HG02840 (cell line): ENCODE results near the gene ATG2A.

Experiments used
- ATAC-seq: cut with Tn5 transposase; IDR thresholded peaks from one replicate; pipeline ENCODE4 v1.9.1; 2021; ENCODE audit warnings: mild to moderate bottlenecking, moderate library complexity, moderate number of reproducible peaks; ENCODE audit not compliant: unreplicated experiment, low FRiP score

ATG2A gene

GRCh38 chr11:64905516-64906313, 11.3 kb downstream of the ATG2A start:
- ATAC-seq: no peak

GRCh38 chr11:64903291-64903833, 13.6 kb downstream of the ATG2A start:
- ATAC-seq: no peak

GRCh38 chr11:64902102-64902900, 14.7 kb downstream of the ATG2A start:
- no peak for ATAC-seq

GRCh38 chr11:64900774-64901173, 16.2 kb downstream of the ATG2A start:
- ATAC-seq: no peak

GRCh38 chr11:64900263-64900678, 16.7 kb downstream of the ATG2A start:
- ATAC-seq: no peak

- ATAC-seq: no peak
Measured at GRCh38 chr11:64898541-64898940, 18.5 kb downstream of the ATG2A start.

- no peak for ATAC-seq
Measured at GRCh38 chr11:64898076-64898445, 18.9 kb downstream of the ATG2A start.

- ATAC-seq: no peak
Measured at GRCh38 chr11:64897381-64898075, 19.5 kb downstream of the ATG2A start.

GRCh38 chr11:64896448-64897022, 20.5 kb downstream of the ATG2A start:
- no peak for ATAC-seq

- no peak for ATAC-seq
Measured at GRCh38 chr11:64894812-64895452, 22.1 kb downstream of the ATG2A start.

- no peak for ATAC-seq
Measured at GRCh38 chr11:64894070-64894811, 22.8 kb downstream of the ATG2A start.

GRCh38 chr11:64893194-64894069, 23.6 kb downstream of the ATG2A start:
- ATAC-seq: no peak

GRCh38 chr11:64892838-64893193, 24.2 kb downstream of the ATG2A start:
- no peak for ATAC-seq

GRCh38 chr11:64892411-64892831, 24.6 kb downstream of the ATG2A start:
- ATAC-seq: no peak

- ATAC-seq: no peak
Measured at GRCh38 chr11:64891880-64892279, 25.1 kb downstream of the ATG2A start.

GRCh38 chr11:64891215-64891848, 25.7 kb downstream of the ATG2A start:
- no peak for ATAC-seq

GRCh38 chr11:64890522-64890939, 26.5 kb downstream of the ATG2A start:
- no peak for ATAC-seq
